ENCODE measurements around the gene EFCAB5. TPM values are rescaled to one million over a fixed set of nuclear protein-coding genes. Genes with fewer than 3 reads are reported as not detected.
A peak's percentile ranks its signal among the peaks of the same experiment; 100 is the strongest.
"Not testable (repeated sequence)": the region's sequence is repeated elsewhere in the genome, so short reads cannot be mapped to it uniquely, and the experiment has no call there.

The EFCAB5 gene
- polyA plus RNA-seq, 4 donors = 0.10 to 2.7 TPM; not detected in 2

- peak within 1 kb of the TSS; percentile 84 to 92 (median 84) for H3K27ac ChIP-seq (ENCODE audit: low read depth in 1 of 3, low read length in 2 of 3)
- WGBS, 3 donors = 0 to 1% (median 0%) methylated on average over 44 to 70 of the region's 71 CpGs
- FAIRE-seq (no peak), DNase-seq (peak; percentile 94 to 96)
- no peaks in the 10 kb centered on the region for H3K9me3 ChIP-seq (ENCODE audit: control insufficient read depth in 2 of 2, insufficient read depth in 1 of 2, low read depth in 1 of 2, low read length in 1 of 2)
- H3K27me3 ChIP-seq (ENCODE audit: control insufficient read depth in 3 of 3, insufficient read depth in 3 of 3, low read length in 3 of 3) = no peaks in the 10 kb centered on the region
- peak within 1 kb of the TSS; percentile 67 to 89 (median 85) for H3K4me3 ChIP-seq (ENCODE audit: low read depth in 1 of 3, low read length in 3 of 3)
- H3K4me1 ChIP-seq (ENCODE audit: control insufficient read depth in 3 of 3, insufficient read depth in 2 of 3, low read depth in 1 of 3, low read length in 2 of 3) = peaks cover 2 to 4% (median 3%) of the 10 kb centered on the region in 3 donors
- H3K36me3 ChIP-seq (ENCODE audit: control insufficient read depth in 3 of 3, insufficient read depth in 2 of 3, low read depth in 1 of 3, low read length in 3 of 3) = no peaks in the 10 kb centered on the region
These were observed 11.7 kb upstream of the EFCAB5 start, which contains the start of gene SSH2 for GRCh38 chr17:29929533-29930408. Gene SSH2, minus strand, starts transcription at chr17:29930228. Its CDS starts 228 bp downstream, at chr17:29930000.

GRCh38 chr17:29930409-29931010 is 10.9 kb upstream of the EFCAB5 start:
- FAIRE-seq = no peak

GRCh38 chr17:29931231-29931932 is 10.1 kb upstream of the EFCAB5 start:
- Histone ChIP-seq H3K27me3 (ENCODE audit: control insufficient read depth in 3 of 3, insufficient read depth in 3 of 3, low read length in 3 of 3) (no peaks in the 10 kb centered on the region), H3K4me3 (ENCODE audit: low read depth in 1 of 3, low read length in 3 of 3) (peak overlapping the region in 1 of 3 donors; percentile 12), H3K27ac (ENCODE audit: low read depth in 1 of 3, low read length in 2 of 3) (no peak overlapping the region), H3K36me3 (ENCODE audit: control insufficient read depth in 3 of 3, insufficient read depth in 2 of 3, low read depth in 1 of 3, low read length in 3 of 3) (no peaks in the 10 kb centered on the region), H3K4me1 (ENCODE audit: control insufficient read depth in 3 of 3, insufficient read depth in 2 of 3, low read depth in 1 of 3, low read length in 2 of 3) (peaks cover 2 to 4% (median 3%) of the 10 kb centered on the region in 3 donors), H3K9me3 (ENCODE audit: control insufficient read depth in 2 of 2, insufficient read depth in 1 of 2, low read depth in 1 of 2, low read length in 1 of 2) (no peaks in the 10 kb centered on the region)
- FAIRE-seq = no peak
- 0 to 3% (median 0%) methylated on average over 3 of the region's 3 CpGs for WGBS, 3 donors
- DNase-seq = peak; percentile 80 to 82

More at GRCh38 chr17:29930409-29931010, 10.9 kb upstream of the EFCAB5 start:
- H3K9me3 ChIP-seq (ENCODE audit: control insufficient read depth in 2 of 2, insufficient read depth in 1 of 2, low read depth in 1 of 2, low read length in 1 of 2) = no peaks in the 10 kb centered on the region
- peak overlapping the region; percentile 67 to 89 (median 85) for H3K4me3 ChIP-seq (ENCODE audit: low read depth in 1 of 3, low read length in 3 of 3)
- H3K27ac ChIP-seq (ENCODE audit: low read depth in 1 of 3, low read length in 2 of 3) = peak overlapping the region in 2 of 3 donors; percentile 84 to 92
- no peaks in the 10 kb centered on the region for H3K27me3 ChIP-seq (ENCODE audit: control insufficient read depth in 3 of 3, insufficient read depth in 3 of 3, low read length in 3 of 3)
- WGBS, 3 donors = 0 to 1% (median 1%) methylated on average over 20 of the region's 20 CpGs
- H3K4me1 ChIP-seq (ENCODE audit: control insufficient read depth in 3 of 3, insufficient read depth in 2 of 3, low read depth in 1 of 3, low read length in 2 of 3) = peaks cover 2 to 4% (median 3%) of the 10 kb centered on the region in 3 donors
- no peak for DNase-seq
- H3K36me3 ChIP-seq (ENCODE audit: control insufficient read depth in 3 of 3, insufficient read depth in 2 of 3, low read depth in 1 of 3, low read length in 3 of 3) = no peaks in the 10 kb centered on the region

- 31 to 44% (median 37%) methylated on average over 2 of the region's 2 CpGs for WGBS, 3 donors
- Histone ChIP-seq H3K4me1 (ENCODE audit: control insufficient read depth in 3 of 3, insufficient read depth in 2 of 3, low read depth in 1 of 3, low read length in 2 of 3) (peaks cover under 1 to 4% (median 3%) of the 10 kb centered on the region in 3 donors), H3K4me3 (ENCODE audit: low read depth in 1 of 3, low read length in 3 of 3) (no peak overlapping the region), H3K27me3 (ENCODE audit: control insufficient read depth in 3 of 3, insufficient read depth in 3 of 3, low read length in 3 of 3) (no peaks in the 10 kb centered on the region), H3K36me3 (ENCODE audit: control insufficient read depth in 3 of 3, insufficient read depth in 2 of 3, low read depth in 1 of 3, low read length in 3 of 3) (no peaks in the 10 kb centered on the region), H3K9me3 (ENCODE audit: control insufficient read depth in 2 of 2, insufficient read depth in 1 of 2, low read depth in 1 of 2, low read length in 1 of 2) (no peaks in the 10 kb centered on the region), H3K27ac (ENCODE audit: low read depth in 1 of 3, low read length in 2 of 3) (no peak overlapping the region)
- DNase-seq (peak in 1 of 2 donors; percentile 29), FAIRE-seq (no peak)
These were observed 8.1 kb upstream of the EFCAB5 start for GRCh38 chr17:29933379-29933778.

GRCh38 chr17:29935909-29936308 is 5.5 kb upstream of the EFCAB5 start:
- H3K9me3 ChIP-seq (ENCODE audit: control insufficient read depth in 2 of 2, insufficient read depth in 1 of 2, low read depth in 1 of 2, low read length in 1 of 2); H3K4me1 ChIP-seq (ENCODE audit: control insufficient read depth in 3 of 3, insufficient read depth in 2 of 3, low read depth in 1 of 3, low read length in 2 of 3); FAIRE-seq; H3K27ac ChIP-seq (ENCODE audit: low read depth in 1 of 3, low read length in 2 of 3); DNase-seq; H3K4me3 ChIP-seq (ENCODE audit: low read depth in 1 of 3, low read length in 3 of 3); H3K27me3 ChIP-seq (ENCODE audit: control insufficient read depth in 3 of 3, insufficient read depth in 3 of 3, low read length in 3 of 3); H3K36me3 ChIP-seq (ENCODE audit: control insufficient read depth in 3 of 3, insufficient read depth in 2 of 3, low read depth in 1 of 3, low read length in 3 of 3): not testable (repeated sequence)
- 81 to 93% (median 93%) methylated on average over 3 of the region's 3 CpGs for WGBS, 3 donors

GRCh38 chr17:29936724-29937123 is 4.7 kb upstream of the EFCAB5 start:
- Histone ChIP-seq H3K9me3 (ENCODE audit: control insufficient read depth in 2 of 2, insufficient read depth in 1 of 2, low read depth in 1 of 2, low read length in 1 of 2) (no peaks in the 10 kb centered on the region), H3K4me3 (ENCODE audit: low read depth in 1 of 3, low read length in 3 of 3) (no peak overlapping the region), H3K27me3 (ENCODE audit: control insufficient read depth in 3 of 3, insufficient read depth in 3 of 3, low read length in 3 of 3) (no peaks in the 10 kb centered on the region), H3K4me1 (ENCODE audit: control insufficient read depth in 3 of 3, insufficient read depth in 2 of 3, low read depth in 1 of 3, low read length in 2 of 3) (no peaks in the 10 kb centered on the region), H3K27ac (ENCODE audit: low read depth in 1 of 3, low read length in 2 of 3) (no peak overlapping the region), H3K36me3 (ENCODE audit: control insufficient read depth in 3 of 3, insufficient read depth in 2 of 3, low read depth in 1 of 3, low read length in 3 of 3) (no peaks in the 10 kb centered on the region)
- FAIRE-seq (no peak), DNase-seq (no peak)
- 62 to 76% (median 72%) methylated on average over 2 of the region's 2 CpGs for WGBS, 3 donors

- Histone ChIP-seq H3K27me3 (ENCODE audit: control insufficient read depth in 3 of 3, insufficient read depth in 3 of 3, low read length in 3 of 3) (no peaks in the 10 kb centered on the region), H3K27ac (ENCODE audit: low read depth in 1 of 3, low read length in 2 of 3) (no peak overlapping the region), H3K4me3 (ENCODE audit: low read depth in 1 of 3, low read length in 3 of 3) (no peak overlapping the region), H3K36me3 (ENCODE audit: control insufficient read depth in 3 of 3, insufficient read depth in 2 of 3, low read depth in 1 of 3, low read length in 3 of 3) (no peaks in the 10 kb centered on the region), H3K9me3 (ENCODE audit: control insufficient read depth in 2 of 2, insufficient read depth in 1 of 2, low read depth in 1 of 2, low read length in 1 of 2) (no peaks in the 10 kb centered on the region), H3K4me1 (ENCODE audit: control insufficient read depth in 3 of 3, insufficient read depth in 2 of 3, low read depth in 1 of 3, low read length in 2 of 3) (no peaks in the 10 kb centered on the region)
- WGBS, 3 donors = 83 to 92% (median 88%) methylated on average over 2 of the region's 2 CpGs
- no peak for DNase-seq
- FAIRE-seq = no peak
These were observed 3.8 kb downstream of the EFCAB5 start for GRCh38 chr17:29945281-29945680.
